AG08396 (cell line): ENCODE measurements around the gene SPTLC1.
"Not testable (repeated sequence)": the region's sequence is repeated elsewhere in the genome, so short reads cannot be mapped to it uniquely, and the experiment has no call there.

Experiments
- DNase-seq: peaks from one replicate; pipeline ENCODE4 v3.0.0; 2012; ENCODE audit warnings: low spot score, mixed read lengths

SPTLC1 gene

DNA sequence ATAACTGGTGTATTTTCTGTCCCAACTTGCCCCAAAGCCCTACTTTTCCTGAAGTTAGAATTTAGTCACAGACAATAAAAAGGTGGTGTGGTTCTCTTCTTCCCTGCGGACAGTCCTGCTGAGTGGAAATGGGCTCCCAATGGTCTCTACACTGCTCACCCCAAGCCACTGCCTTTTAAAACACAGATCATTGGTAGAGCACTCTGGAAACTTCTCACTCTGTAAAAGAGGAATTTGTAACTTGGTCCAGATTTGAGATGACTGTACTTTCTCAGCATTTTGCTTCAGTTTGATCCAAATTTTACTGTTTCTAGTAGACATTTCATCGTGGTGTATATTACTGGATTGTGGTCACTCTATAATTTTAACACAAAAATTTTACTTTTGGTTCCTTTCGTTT, 84.8 kb downstream of the SPTLC1 start:
- DNase-seq = no peak

DNA sequence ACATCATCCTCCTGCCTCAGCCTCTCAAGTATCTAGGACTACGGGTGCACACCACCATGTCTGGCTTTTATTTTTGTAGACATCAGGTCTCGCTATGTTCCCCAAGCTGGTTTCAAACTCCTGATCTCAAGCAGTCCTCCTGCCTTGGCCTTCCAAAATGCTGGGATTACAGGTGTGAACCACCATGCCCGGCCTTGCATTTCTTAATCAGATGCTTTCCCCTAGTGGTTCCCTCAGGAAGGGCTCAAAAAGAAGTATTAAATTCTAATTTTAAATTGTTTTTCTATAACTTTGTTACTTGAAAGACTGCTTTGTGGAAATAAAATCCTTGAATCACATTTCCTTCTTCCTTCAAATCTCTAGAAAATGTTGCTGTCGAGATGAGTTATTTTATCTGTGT, 85.7 kb downstream of the SPTLC1 start:
- no peak for DNase-seq

DNA sequence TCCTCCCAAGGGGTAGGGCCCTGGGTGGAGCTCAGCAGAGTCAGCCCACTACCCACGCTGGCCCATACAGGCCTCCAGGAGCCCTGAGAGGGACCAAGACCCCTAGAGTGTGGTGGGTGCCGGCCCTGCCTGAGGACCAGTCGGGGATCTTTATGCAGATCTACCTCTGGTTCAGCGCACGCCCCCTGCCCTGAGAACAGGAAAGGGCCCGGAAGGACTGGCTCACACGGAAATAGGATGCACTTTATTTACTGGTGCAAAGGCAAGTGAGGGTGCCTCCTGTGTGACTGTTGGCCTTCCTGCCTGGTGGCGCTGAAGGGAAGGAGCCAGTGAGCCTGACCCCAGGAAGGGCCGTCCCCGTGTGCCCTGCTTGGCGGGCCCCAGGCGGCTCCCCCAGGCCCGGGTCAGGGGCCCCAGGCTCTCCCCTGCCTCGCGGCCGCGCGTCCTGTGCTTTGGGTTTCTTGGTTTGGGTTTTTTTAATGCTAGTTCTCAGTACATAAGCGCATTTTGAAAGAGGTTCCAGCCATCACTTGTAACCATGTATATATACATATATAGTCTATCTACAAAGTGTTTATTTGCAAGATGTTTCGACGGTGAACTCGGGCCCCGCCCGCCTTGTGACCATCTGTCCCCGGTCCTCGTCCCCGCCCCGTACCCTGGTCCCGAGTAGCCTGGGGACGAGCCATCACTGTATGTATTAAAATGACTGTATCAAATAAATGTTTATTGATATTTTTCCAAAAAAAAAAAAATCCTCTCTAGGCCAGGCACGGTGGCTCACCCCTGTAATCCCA, 88.8 kb downstream of the SPTLC1 start:
- DNase-seq = no peak

GRCh38 chr9:92021785-92022541, 93.2 kb downstream of the SPTLC1 start:
- not testable (repeated sequence) for DNase-seq

- no peak for DNase-seq
These were observed 95.6 kb downstream of the SPTLC1 start for GRCh38 chr9:92019658-92020057.

GRCh38 chr9:92010705-92011536, 104.3 kb downstream of the SPTLC1 start:
- no peak for DNase-seq

- not testable (repeated sequence) for DNase-seq
These were observed 105.0 kb downstream of the SPTLC1 start for GRCh38 chr9:92010253-92010652.

DNA sequence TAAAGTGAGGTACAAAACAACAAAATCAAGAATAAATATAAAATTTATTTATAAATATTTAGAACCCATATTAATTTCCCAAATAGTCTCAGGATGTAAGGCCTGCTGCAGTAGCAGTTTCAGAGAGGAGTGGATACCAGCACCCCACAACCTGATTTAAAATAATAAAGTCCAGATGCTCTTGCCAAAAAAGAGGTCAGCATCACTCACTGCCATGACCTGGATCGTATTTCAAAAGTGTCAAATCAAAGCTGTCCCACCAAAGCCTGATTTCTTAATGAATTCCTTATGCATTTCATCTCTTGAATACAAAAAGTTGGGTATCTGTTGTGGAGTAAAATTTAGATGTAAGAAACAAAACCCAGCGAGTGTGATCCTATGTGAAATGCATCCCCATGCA, 107.2 kb downstream of the SPTLC1 start:
- DNase-seq = no peak

- no peak for DNase-seq
These were observed 111.2 kb downstream of the SPTLC1 start for GRCh38 chr9:92004045-92004392.

DNA sequence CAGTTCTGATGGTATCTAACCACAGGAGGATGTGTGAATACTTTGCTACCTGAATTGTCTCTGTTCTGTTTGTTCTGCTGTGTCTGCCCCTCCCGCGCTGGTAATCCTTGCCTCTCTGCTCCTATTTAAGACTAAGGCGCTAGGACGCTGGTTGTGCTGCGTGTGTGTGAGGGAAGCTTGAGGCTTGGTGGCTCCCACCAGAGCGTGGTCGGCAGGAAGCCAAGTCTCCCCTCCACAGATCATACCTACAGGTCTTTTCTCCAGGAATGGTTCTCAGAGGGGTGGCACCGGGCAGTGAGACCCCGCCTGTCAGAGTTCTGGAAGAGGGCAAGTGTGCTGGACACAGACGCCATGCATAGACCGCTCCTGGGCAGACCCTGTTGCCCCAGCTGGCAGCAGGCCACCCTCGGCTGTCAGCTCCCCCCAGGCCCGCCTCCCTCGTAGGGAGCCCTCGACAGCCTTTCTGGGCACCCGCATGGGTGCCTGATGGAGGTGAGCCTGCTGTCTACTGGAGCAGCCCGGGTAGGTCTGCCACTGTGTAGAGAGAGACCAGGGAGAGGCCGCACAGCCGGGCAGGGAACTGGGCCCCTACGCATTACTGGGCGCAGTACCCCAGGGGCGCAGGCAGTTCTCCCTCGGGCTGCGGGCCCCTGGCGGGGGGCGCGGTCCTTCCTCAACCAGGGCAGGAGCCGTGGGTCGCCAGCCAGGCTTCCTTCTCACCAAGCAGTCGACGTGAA, 111.7 kb downstream of the SPTLC1 start:
- DNase-seq = no peak

- not testable (repeated sequence) for DNase-seq
These were observed 113.3 kb downstream of the SPTLC1 start for GRCh38 chr9:92001948-92002347.

- no peak for DNase-seq
These were observed 114.0 kb downstream of the SPTLC1 start for GRCh38 chr9:92001244-92001643.

DNA sequence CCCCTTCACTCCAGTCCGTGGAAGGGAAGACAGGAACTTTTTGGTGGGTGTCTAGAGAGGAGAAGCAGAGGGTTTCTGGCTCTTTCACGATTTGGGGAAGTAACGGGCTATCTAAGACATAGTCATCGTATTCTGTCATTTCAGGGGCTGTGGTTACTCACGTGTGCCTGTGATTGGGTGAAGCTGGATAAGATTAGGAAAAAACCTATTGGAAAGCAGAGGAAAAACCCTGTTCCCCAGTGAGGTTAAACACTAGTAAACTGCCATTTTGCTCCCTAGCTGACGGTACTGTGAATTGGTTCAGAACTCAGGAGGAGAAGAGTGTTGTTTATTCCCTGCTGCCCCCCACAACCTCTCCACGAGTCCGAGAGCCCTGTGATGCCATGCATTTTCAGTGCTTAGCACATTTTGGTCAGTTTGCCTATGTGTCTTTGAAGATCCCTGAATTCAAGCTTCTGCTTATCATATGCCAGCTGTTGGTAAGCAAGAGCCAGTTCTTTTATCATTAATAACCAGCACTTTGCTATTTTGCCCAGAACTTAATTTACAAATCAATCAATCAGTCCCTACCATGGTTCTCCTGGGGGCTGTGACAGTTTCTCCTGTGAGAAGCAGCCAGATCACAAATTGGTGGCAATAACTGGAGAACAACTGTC, 120.1 kb downstream of the SPTLC1 start:
- no peak for DNase-seq

GRCh38 chr9:91994422-91994821, 120.8 kb downstream of the SPTLC1 start:
- no peak for DNase-seq

DNA sequence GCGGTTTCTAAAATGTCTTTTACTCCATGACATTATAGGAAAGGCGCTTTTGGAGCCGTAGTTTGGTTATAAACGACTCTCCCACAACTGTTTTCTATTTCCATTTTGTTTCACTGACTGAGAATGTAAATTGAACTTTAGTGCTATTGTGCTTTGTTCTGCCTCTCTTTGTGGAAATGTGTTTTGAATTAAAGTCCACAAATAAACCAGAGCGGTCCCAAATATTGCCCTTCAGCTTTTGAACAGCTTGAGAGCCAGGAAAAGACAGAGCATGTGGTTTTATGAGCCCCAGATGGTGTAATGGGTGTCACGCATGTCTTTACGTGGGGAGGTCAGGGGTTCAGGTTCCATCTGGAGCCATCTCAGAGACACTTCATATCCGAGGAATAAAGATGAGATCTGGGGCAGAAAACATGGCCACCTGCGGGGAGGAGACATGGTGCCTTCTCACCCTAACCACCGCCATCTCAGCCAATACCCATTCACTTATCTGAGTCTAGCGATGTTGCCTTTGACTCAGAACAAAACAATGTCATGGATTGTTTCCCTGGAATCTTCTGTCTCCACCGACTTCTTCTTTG, 122.7 kb downstream of the SPTLC1 start:
- peak; percentile 46 for DNase-seq

- DNase-seq = peak; percentile 16
These were observed 123.4 kb downstream of the SPTLC1 start for GRCh38 chr9:91991721-91992341.

DNA sequence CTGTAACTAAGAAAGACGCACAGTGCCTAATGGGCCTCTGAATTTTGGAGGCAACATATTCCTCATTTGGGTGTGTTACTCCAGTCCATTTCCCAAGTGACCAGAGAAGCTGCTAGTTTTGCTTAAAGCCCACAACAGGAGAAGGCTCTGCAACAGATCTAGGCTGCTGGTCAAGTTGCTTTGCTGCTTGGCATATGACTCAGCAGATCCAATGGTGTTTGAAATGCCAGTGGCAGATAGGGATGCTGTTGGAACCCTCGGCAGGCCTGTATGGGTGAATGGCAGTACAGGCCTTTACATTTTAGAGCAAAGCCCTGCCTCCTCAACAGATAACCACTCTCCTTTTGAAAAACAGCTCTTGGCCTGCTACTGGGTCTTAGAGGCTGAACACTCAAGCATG, 129.0 kb downstream of the SPTLC1 start:
- DNase-seq = no peak

GRCh38 chr9:91985692-91986091, 129.5 kb downstream of the SPTLC1 start:
- no peak for DNase-seq
